H1 (cell line): ENCODE measurements around the gene HSPA1A. TPM values are rescaled to one million over a fixed set of nuclear protein-coding genes. Genes with fewer than 3 reads are reported as not detected.
A peak's percentile ranks its signal among the peaks of the same experiment; 100 is the strongest.

Experiments
- CHD1 ChIP-seq: IDR thresholded peaks from 2 replicates; pipeline ENCODE4 v1.6.1; 2012; ENCODE audit warnings: low read depth, low read length, improper control_type of control experiment
- GTF2F1 ChIP-seq: IDR thresholded peaks from 2 replicates; pipeline ENCODE4 v1.6.1; 2012; ENCODE audit warnings: low read depth, low read length, improper control_type of control experiment, borderline replicate concordance
- SIN3A ChIP-seq, 2 experiments: IDR thresholded peaks in 1 of 2; conservative IDR thresholded peaks in 1 of 2; 2 replicates each; pipeline ENCODE4 v1.6.1; 2011 to 2012; ENCODE audit warnings: low read length in 2 of 2, improper control_type of control experiment in 1 of 2, low read depth in 1 of 2, mild to moderate bottlenecking in 1 of 2
- SP1 ChIP-seq: IDR thresholded peaks from 2 replicates; pipeline ENCODE4 v1.6.1; 2011; ENCODE audit warnings: low read depth, low read length
- SP2 ChIP-seq: IDR thresholded peaks from 2 replicates; pipeline ENCODE4 v1.6.1; 2012; ENCODE audit warnings: mild to moderate bottlenecking, low read length, inconsistent platforms
- TBP ChIP-seq: IDR thresholded peaks from 2 replicates; pipeline ENCODE4 v1.6.1; 2011; ENCODE audit warnings: low read depth, low read length, improper control_type of control experiment
- polyA plus RNA-seq, 7 experiments: library from polyadenylated mRNA; depleted of rRNA in 3 of 7; stranded (reverse) in 5 of 7; unstranded in 2 of 7; fragments of >200 nt in 5 of 7; fragments of 200-250 nt in 2 of 7; gene quantifications; 1 replicate in 5 of 7; 2 replicates in 1 of 7; 4 replicates in 1 of 7; pipeline versions ENCODE4 v1.2.1 to v1.2.3, GENCODE V29; 2011 to 2013; ENCODE audit warnings: missing spikeins in 2 of 7, mixed read lengths in 2 of 7
- total RNA-seq: library from RNA; stranded (reverse); fragmentation: NEBNext Ultra II Directional; extraction: Animal tissue kit (Norgen Biotek cat#: 25700); gene quantifications from 2 replicates; pipeline ENCODE4 v1.2.1, GENCODE V29; 2021

HSPA1A gene
- total and polyA plus RNA-seq, 2 of the 8 experiments (the other 6 are each of a cell fraction or from before 2014, with no cell fraction given) = 40.7 to 54.0 TPM

DNA sequence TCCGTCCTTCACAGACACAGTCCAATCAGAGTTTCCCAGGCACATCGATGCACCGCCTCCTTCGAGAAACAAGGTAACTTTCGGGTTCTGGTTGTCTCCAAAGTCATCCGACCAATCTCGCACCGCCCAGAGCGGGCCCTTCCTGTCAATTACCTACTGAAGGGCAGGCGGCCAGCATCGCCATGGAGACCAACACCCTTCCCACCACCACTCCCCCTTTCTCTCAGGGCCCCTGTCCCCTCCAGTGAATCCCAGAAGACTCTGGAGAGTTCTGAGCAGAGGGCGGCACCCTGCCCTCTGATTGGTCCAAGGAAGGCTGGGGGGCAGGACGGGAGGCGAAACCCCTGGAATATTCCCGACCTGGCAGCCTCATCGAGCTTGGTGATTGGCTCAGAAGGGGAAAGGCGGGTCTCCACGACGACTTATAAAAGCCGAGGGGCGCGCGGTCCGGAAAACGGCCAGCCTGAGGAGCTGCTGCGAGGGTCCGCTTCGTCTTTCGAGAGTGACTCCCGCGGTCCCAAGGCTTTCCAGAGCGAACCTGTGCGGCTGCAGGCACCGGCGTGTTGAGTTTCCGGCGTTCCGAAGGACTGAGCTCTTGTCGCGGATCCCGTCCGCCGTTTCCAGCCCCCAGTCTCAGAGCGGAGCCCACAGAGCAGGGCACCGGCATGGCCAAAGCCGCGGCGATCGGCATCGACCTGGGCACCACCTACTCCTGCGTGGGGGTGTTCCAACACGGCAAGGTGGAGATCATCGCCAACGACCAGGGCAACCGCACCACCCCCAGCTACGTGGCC lies 12.1 kb downstream of the HSPA1A start, which contains the start of gene HSPA1B (continued):
- TF ChIP-seq SIN3A (conservative IDR thresholded peaks at IDR 0.05 in 1 of 2, IDR thresholded peaks at IDR 0.05 in 1 of 2; ENCODE audit: low read depth in 1 of 2, low read length in 2 of 2) (peak in 1 of 2 experiments; percentile 68; a peak in 2 of 4 replicates), CHD1 (no peak), SP1 (peak; percentile 72; the same call in 1 of the 2 replicates), GTF2F1 (peak; percentile 94), SP2 (0 out of 2 replicates have a peak, but pooled peaks have one; percentile 26), TBP (peak; percentile 97)
